Neural cell (in vitro differentiated cells): Measurements from ENCODE around the gene HMGCL.

Source experiments
- EZH2 ChIP-seq: fragments of 200-600, 300-800 bp; shearing (Covaris generic), sonication (generic); IDR thresholded peaks from 2 replicates; pipeline ENCODE4 v1.6.1; 2014; ENCODE audit warnings: antibody characterized with exemption, low read length, borderline replicate concordance, mild to moderate bottlenecking; ENCODE audit not compliant: insufficient read depth, poor library complexity, severe bottlenecking
- TF ChIP-seq, protein P1 (sequence below): fragments of 450-650 bp; IDR thresholded peaks from 2 replicates; pipeline ENCODE4 v1.5.1; 2014; ENCODE audit warnings: antibody characterized with exemption, mild to moderate bottlenecking, moderate library complexity; ENCODE audit not compliant: poor library complexity, severe bottlenecking
- TF ChIP-seq, protein P2 (sequence below): IDR thresholded peaks from 2 replicates; pipeline ENCODE4 v1.6.1; 2012; ENCODE audit warnings: borderline replicate concordance

DNA sequence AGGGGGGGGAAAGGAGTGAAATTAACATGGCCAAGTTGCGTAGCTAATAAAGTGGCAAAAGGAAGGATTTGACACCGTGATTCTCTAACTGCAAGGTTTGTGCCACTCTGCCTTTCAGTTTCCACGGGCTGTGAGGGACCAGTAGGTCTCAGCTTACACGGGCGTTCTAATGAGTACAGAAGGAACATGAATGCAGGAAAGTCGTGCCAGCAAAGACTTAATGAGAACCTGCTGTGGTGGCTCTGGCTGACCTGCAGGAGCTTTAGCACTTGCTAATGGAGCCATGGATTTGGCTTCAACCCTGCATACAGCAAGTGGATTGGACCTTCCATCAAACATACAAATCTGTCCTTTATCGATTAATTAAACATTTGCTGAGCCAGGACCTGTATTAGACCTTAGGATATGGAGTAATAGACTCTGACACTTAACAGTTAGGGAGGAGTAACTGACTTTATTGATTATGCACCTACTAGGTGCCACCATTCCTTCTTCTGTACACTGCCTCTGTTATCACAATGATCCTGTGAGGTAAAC, 62.1 kb downstream of the HMGCL start:
- TF ChIP-seq, protein P1, sequence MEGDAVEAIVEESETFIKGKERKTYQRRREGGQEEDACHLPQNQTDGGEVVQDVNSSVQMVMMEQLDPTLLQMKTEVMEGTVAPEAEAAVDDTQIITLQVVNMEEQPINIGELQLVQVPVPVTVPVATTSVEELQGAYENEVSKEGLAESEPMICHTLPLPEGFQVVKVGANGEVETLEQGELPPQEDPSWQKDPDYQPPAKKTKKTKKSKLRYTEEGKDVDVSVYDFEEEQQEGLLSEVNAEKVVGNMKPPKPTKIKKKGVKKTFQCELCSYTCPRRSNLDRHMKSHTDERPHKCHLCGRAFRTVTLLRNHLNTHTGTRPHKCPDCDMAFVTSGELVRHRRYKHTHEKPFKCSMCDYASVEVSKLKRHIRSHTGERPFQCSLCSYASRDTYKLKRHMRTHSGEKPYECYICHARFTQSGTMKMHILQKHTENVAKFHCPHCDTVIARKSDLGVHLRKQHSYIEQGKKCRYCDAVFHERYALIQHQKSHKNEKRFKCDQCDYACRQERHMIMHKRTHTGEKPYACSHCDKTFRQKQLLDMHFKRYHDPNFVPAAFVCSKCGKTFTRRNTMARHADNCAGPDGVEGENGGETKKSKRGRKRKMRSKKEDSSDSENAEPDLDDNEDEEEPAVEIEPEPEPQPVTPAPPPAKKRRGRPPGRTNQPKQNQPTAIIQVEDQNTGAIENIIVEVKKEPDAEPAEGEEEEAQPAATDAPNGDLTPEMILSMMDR = no peak
- TF ChIP-seq, protein P2, sequence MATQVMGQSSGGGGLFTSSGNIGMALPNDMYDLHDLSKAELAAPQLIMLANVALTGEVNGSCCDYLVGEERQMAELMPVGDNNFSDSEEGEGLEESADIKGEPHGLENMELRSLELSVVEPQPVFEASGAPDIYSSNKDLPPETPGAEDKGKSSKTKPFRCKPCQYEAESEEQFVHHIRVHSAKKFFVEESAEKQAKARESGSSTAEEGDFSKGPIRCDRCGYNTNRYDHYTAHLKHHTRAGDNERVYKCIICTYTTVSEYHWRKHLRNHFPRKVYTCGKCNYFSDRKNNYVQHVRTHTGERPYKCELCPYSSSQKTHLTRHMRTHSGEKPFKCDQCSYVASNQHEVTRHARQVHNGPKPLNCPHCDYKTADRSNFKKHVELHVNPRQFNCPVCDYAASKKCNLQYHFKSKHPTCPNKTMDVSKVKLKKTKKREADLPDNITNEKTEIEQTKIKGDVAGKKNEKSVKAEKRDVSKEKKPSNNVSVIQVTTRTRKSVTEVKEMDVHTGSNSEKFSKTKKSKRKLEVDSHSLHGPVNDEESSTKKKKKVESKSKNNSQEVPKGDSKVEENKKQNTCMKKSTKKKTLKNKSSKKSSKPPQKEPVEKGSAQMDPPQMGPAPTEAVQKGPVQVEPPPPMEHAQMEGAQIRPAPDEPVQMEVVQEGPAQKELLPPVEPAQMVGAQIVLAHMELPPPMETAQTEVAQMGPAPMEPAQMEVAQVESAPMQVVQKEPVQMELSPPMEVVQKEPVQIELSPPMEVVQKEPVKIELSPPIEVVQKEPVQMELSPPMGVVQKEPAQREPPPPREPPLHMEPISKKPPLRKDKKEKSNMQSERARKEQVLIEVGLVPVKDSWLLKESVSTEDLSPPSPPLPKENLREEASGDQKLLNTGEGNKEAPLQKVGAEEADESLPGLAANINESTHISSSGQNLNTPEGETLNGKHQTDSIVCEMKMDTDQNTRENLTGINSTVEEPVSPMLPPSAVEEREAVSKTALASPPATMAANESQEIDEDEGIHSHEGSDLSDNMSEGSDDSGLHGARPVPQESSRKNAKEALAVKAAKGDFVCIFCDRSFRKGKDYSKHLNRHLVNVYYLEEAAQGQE = no peak
- no peak for TF ChIP-seq EZH2
